22Rv1 (cell line): ENCODE results near the gene AZU1.

Experiments
- ZFX ChIP-seq: fragments of 450-650 bp; IDR thresholded peaks from 2 replicates; pipeline ENCODE4 v1.6.1; 2017; ENCODE audit warnings: antibody characterized with exemption, borderline replicate concordance
- TF ChIP-seq, protein P1 (sequence below): fragments of 450-650 bp; IDR thresholded peaks from 2 replicates; pipeline ENCODE4 v1.5.1; 2017; ENCODE audit warnings: mild to moderate bottlenecking

GRCh38 chr19:863315-863620 is 35.6 kb downstream of the AZU1 start:
- TF ChIP-seq, protein P1, sequence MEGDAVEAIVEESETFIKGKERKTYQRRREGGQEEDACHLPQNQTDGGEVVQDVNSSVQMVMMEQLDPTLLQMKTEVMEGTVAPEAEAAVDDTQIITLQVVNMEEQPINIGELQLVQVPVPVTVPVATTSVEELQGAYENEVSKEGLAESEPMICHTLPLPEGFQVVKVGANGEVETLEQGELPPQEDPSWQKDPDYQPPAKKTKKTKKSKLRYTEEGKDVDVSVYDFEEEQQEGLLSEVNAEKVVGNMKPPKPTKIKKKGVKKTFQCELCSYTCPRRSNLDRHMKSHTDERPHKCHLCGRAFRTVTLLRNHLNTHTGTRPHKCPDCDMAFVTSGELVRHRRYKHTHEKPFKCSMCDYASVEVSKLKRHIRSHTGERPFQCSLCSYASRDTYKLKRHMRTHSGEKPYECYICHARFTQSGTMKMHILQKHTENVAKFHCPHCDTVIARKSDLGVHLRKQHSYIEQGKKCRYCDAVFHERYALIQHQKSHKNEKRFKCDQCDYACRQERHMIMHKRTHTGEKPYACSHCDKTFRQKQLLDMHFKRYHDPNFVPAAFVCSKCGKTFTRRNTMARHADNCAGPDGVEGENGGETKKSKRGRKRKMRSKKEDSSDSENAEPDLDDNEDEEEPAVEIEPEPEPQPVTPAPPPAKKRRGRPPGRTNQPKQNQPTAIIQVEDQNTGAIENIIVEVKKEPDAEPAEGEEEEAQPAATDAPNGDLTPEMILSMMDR: no peak
- TF ChIP-seq ZFX: no peak
